WTC11 (cell line): ENCODE results near the gene GAS6. TPM values are rescaled to one million over a fixed set of nuclear protein-coding genes. Genes with fewer than 3 reads are reported as not detected.
"Not testable (repeated sequence)": the region's sequence is repeated elsewhere in the genome, so short reads cannot be mapped to it uniquely, and the experiment has no call there.

Source experiments
- ATAC-seq: fragments of 200-7000 bp; cut with Tn5 transposase; 2 replicates; pipeline ENCODE4 v1.10.0; 2021; ENCODE audit warnings: mild to moderate bottlenecking, moderate library complexity
- CTCF ChIA-PET: fragments of 300-600 bp; sonication (Branson Sonifier 250); formaldehyde crosslinking; loops from one replicate; lab custom pipeline; 2021; ENCODE audit warnings: antibody characterized with exemption; lab: Charles Lee
- POLR2A ChIA-PET: fragments of 350-600 bp; sonication (Branson Sonifier 250); formaldehyde crosslinking; loops from one replicate; lab custom pipeline; 2021; ENCODE audit warnings: antibody characterized with exemption; lab: Charles Lee
- DNase-seq: peaks from one replicate; pipeline ENCODE4 v3.0.0; 2021; ENCODE audit warnings: low spot score
- H3K27ac Mint-ChIP-seq: 2 replicates; pipeline ENCODE4 v1.8.0; 2021; ENCODE audit warnings: mixed read lengths
- H3K27me3 Mint-ChIP-seq: 2 replicates; pipeline ENCODE4 v1.8.0; 2021; ENCODE audit warnings: low read depth, mild to moderate bottlenecking, moderate library complexity, mixed read lengths
- H3K36me3 Mint-ChIP-seq: 2 replicates; pipeline ENCODE4 v1.8.0; 2021; ENCODE audit warnings: mixed read lengths
- H3K4me1 Mint-ChIP-seq: 2 replicates; pipeline ENCODE4 v1.8.0; 2022; ENCODE audit warnings: mixed read lengths
- H3K4me3 Mint-ChIP-seq: 2 replicates; pipeline ENCODE4 v1.8.0; 2021; ENCODE audit warnings: mild to moderate bottlenecking, moderate library complexity, mixed read lengths
- H3K9me3 Mint-ChIP-seq: 2 replicates; pipeline ENCODE4 v1.8.0; 2021; ENCODE audit warnings: mixed read lengths
- ELF4 ChIP-seq: sonication (generic); formaldehyde crosslinking; IDR thresholded peaks from 2 replicates; pipeline ENCODE4 v1.8.1; 2022; ENCODE audit warnings: low read depth, mild to moderate bottlenecking, moderate library complexity, missing genetic modification reagents
- ETV6 ChIP-seq: sonication (generic); formaldehyde crosslinking; IDR thresholded peaks from 2 replicates; pipeline ENCODE4 v1.8.1; 2022; ENCODE audit warnings: mild to moderate bottlenecking, missing genetic modification reagents
- FOXK1 ChIP-seq: sonication (generic); formaldehyde crosslinking; IDR thresholded peaks from 2 replicates; pipeline ENCODE4 v1.8.0; 2022; ENCODE audit warnings: mild to moderate bottlenecking, moderate library complexity, missing genetic modification reagents
- JAZF1 ChIP-seq: fragments of 250-450 bp; sonication (Bioruptor Pico); IDR thresholded peaks from 2 replicates; pipeline ENCODE4 v1.9.0; 2021; ENCODE audit warnings: moderate library complexity, mild to moderate bottlenecking, inconsistent platforms
- NR1H2 ChIP-seq: sonication (generic); formaldehyde crosslinking; IDR thresholded peaks from 2 replicates; pipeline ENCODE4 v1.9.0; 2021; ENCODE audit warnings: mild to moderate bottlenecking, moderate library complexity, missing genetic modification reagents
- NR2C2 ChIP-seq: sonication (generic); formaldehyde crosslinking; IDR thresholded peaks from 2 replicates; pipeline ENCODE4 v1.8.0; 2022; ENCODE audit warnings: mild to moderate bottlenecking, missing genetic modification reagents
- RORB ChIP-seq: fragments of 250-450 bp; sonication (Bioruptor Pico); IDR thresholded peaks from 2 replicates; pipeline ENCODE4 v1.9.0; 2021; ENCODE audit warnings: mild to moderate bottlenecking
- SMAD4 ChIP-seq: sonication (generic); formaldehyde crosslinking; IDR thresholded peaks from 2 replicates; pipeline ENCODE4 v1.8.0; 2022; ENCODE audit warnings: mild to moderate bottlenecking, missing genetic modification reagents
- SOX15 ChIP-seq: fragments of 250-450 bp; sonication (Bioruptor Pico); IDR thresholded peaks from 2 replicates; pipeline ENCODE4 v1.9.0; 2021; ENCODE audit warnings: mild to moderate bottlenecking
- ZNF416 ChIP-seq: fragments of 250-450 bp; sonication (Bioruptor Pico); IDR thresholded peaks from 2 replicates; pipeline ENCODE4 v1.9.0; 2021; ENCODE audit warnings: mild to moderate bottlenecking, inconsistent platforms
- total RNA-seq: library from RNA; stranded (reverse); gene quantifications from 3 replicates; pipeline ENCODE4 v1.2.3, GENCODE V29; 2021
- TF ChIP-seq, protein P1 (sequence below): sonication (generic); formaldehyde crosslinking; IDR thresholded peaks from 2 replicates; pipeline ENCODE4 v1.8.1; 2023; ENCODE audit warnings: mild to moderate bottlenecking, missing genetic modification reagents
- TF ChIP-seq, protein P2 (sequence below): sonication (generic); formaldehyde crosslinking; conservative IDR thresholded peaks from 2 replicates; pipeline ENCODE4 v1.8.1; 2022; ENCODE audit warnings: mild to moderate bottlenecking, missing genetic modification reagents
- TF ChIP-seq, protein P3 (sequence below): fragments of 250-450 bp; sonication (Bioruptor Pico); IDR thresholded peaks from 2 replicates; pipeline ENCODE4 v1.9.0; 2021; ENCODE audit warnings: mild to moderate bottlenecking
- TF ChIP-seq, protein P4 (sequence below): sonication (generic); formaldehyde crosslinking; IDR thresholded peaks from 2 replicates; pipeline ENCODE4 v1.8.0; 2022; ENCODE audit warnings: mild to moderate bottlenecking, missing genetic modification reagents
- TF ChIP-seq, protein P5 (sequence below): sonication (generic); formaldehyde crosslinking; IDR thresholded peaks from 2 replicates; pipeline ENCODE4 v1.8.1; 2023; ENCODE audit warnings: mild to moderate bottlenecking, missing genetic modification reagents, moderate library complexity
- TF ChIP-seq, protein P6 (sequence below): sonication (generic); formaldehyde crosslinking; IDR thresholded peaks from 2 replicates; pipeline ENCODE4 v1.8.1; 2022; ENCODE audit warnings: mild to moderate bottlenecking, moderate library complexity, missing genetic modification reagents
- TF ChIP-seq, protein P7 (sequence below): sonication (generic); formaldehyde crosslinking; IDR thresholded peaks from 2 replicates; pipeline ENCODE4 v1.8.1; 2023; ENCODE audit warnings: mild to moderate bottlenecking, moderate library complexity, missing genetic modification reagents
- TF ChIP-seq, protein P8 (sequence below): fragments of 250-450 bp; sonication (Bioruptor Pico); IDR thresholded peaks from 2 replicates; pipeline ENCODE4 v2.1.2; 2022; ENCODE audit warnings: mild to moderate bottlenecking, moderate library complexity

Gene GAS6
- total RNA-seq, 1 experiment from 2014 or later: 29.4 TPM

DNA sequence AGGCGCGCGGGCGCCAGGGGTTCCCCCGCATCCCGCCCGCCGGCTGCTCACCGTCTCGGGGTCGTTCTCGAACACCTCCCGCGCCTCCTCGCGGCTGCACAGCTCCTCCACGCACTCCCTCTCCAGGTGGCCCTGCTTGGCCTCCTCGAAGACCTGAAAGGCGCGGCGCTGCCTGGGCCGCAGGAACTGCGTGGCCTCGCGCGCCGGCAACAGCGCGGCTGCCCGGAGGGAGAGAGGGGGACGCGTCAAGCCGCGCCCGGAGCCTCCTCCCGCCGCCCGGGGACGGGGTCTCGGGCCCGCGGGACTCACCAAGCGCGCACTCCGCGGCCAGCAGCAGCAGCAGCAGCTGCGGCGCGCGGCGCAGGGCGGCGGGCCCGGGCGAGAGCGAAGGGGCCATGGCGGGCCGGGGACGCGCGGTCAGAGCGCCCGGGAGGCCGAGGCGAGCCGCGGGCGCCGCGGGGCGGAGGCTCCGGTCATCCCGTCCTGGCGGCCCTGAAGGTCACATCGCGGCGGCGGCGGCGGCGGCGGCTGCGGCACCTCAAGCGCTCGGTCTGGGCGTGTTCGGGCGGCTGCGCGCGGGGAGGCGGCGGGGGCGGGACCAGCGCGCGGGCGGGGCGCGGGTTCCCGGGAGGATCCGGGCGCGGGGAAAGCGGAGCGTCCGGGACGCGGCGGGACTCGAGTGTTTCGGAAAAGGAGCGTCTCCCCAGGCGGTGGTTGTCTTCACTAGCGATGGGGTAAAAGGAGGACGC is at the start of gene GAS6 (continued):
- TF ChIP-seq, protein P1, sequence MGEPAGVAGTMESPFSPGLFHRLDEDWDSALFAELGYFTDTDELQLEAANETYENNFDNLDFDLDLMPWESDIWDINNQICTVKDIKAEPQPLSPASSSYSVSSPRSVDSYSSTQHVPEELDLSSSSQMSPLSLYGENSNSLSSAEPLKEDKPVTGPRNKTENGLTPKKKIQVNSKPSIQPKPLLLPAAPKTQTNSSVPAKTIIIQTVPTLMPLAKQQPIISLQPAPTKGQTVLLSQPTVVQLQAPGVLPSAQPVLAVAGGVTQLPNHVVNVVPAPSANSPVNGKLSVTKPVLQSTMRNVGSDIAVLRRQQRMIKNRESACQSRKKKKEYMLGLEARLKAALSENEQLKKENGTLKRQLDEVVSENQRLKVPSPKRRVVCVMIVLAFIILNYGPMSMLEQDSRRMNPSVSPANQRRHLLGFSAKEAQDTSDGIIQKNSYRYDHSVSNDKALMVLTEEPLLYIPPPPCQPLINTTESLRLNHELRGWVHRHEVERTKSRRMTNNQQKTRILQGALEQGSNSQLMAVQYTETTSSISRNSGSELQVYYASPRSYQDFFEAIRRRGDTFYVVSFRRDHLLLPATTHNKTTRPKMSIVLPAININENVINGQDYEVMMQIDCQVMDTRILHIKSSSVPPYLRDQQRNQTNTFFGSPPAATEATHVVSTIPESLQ: no peak
- TF ChIP-seq, protein P2, sequence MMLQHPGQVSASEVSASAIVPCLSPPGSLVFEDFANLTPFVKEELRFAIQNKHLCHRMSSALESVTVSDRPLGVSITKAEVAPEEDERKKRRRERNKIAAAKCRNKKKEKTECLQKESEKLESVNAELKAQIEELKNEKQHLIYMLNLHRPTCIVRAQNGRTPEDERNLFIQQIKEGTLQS: no peak

DNA sequence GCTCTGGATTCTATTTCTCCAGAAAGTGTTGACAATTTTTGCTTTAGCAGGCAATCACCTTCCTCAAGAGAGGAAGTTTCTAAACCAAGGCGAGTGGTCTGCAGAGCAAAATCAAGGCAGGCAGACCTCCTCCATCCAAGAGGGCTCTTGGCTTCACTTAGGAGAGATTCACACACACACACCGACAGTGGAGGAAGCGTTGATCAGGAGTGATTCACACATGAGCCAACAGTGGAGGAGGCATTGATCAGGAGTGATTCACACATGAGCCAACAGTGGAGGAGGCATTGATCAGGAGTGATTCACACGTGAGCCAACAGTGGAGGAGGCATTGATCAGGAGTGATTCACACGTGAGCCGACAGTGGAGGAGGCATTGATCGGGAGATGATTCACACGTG is 49.5 kb upstream of the GAS6 start:
- H3K36me3 Mint-ChIP-seq, H3K9me3 Mint-ChIP-seq, H3K4me3 Mint-ChIP-seq, H3K27ac Mint-ChIP-seq, CTCF ChIA-PET, H3K4me1 Mint-ChIP-seq, H3K27me3 Mint-ChIP-seq, ATAC-seq, DNase-seq, POLR2A ChIA-PET: not testable (repeated sequence)

DNA sequence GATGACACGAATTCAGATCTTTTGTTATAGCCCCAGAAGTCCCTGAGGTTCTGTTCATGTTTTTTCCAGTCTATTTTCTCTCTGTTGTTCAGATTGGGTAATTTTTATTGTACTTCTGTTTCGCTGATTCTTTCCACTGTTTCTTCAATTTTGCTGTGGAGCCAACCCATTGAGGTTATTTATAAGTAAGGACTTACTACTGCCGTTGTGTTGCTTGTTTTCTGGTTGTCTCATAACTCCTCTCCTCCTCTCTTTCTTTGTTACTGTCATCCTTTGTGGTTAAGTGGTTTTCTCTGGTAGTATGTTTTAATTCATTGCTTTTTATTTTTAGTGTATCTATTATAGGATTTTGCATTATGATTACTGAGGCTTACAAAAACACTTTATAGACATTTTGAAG is 48.7 kb upstream of the GAS6 start:
- POLR2A ChIA-PET: no interaction called here
- Mint-ChIP-seq H3K9me3 (no peaks in the 10 kb centered on the region), H3K27me3 (peaks cover 4% of the 10 kb centered on the region; the same call in 1 of the 2 replicates), H3K4me3 (no peak overlapping the region), H3K36me3 (no peaks in the 10 kb centered on the region), H3K4me1 (peaks cover 14% of the 10 kb centered on the region), H3K27ac (no peak overlapping the region)
- DNase-seq: no peak
- CTCF ChIA-PET: no interaction called here
- TF ChIP-seq ZNF416 (CRISPR knock-in tag) (no peak), ETV6 (CRISPR knock-in tag) (no peak), FOXK1 (no peak), JAZF1 (CRISPR knock-in tag) (no peak), ELF4 (CRISPR knock-in tag) (no peak), NR1H2 (no peak), NR2C2 (CRISPR knock-in tag) (no peak), SOX15 (CRISPR knock-in tag) (no peak), SMAD4 (CRISPR knock-in tag) (no peak), RORB (no peak)
- TF ChIP-seq, protein P3, sequence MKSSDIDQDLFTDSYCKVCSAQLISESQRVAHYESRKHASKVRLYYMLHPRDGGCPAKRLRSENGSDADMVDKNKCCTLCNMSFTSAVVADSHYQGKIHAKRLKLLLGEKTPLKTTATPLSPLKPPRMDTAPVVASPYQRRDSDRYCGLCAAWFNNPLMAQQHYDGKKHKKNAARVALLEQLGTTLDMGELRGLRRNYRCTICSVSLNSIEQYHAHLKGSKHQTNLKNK: no peak
- TF ChIP-seq, protein P4, sequence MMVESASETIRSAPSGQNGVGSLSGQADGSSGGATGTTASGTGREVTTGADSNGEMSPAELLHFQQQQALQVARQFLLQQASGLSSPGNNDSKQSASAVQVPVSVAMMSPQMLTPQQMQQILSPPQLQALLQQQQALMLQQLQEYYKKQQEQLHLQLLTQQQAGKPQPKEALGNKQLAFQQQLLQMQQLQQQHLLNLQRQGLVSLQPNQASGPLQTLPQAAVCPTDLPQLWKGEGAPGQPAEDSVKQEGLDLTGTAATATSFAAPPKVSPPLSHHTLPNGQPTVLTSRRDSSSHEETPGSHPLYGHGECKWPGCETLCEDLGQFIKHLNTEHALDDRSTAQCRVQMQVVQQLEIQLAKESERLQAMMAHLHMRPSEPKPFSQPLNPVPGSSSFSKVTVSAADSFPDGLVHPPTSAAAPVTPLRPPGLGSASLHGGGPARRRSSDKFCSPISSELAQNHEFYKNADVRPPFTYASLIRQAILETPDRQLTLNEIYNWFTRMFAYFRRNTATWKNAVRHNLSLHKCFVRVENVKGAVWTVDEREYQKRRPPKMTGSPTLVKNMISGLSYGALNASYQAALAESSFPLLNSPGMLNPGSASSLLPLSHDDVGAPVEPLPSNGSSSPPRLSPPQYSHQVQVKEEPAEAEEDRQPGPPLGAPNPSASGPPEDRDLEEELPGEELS: no peak
- TF ChIP-seq, protein P5, sequence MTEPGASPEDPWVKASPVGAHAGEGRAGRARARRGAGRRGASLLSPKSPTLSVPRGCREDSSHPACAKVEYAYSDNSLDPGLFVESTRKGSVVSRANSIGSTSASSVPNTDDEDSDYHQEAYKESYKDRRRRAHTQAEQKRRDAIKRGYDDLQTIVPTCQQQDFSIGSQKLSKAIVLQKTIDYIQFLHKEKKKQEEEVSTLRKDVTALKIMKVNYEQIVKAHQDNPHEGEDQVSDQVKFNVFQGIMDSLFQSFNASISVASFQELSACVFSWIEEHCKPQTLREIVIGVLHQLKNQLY (CRISPR knock-in tag): no peak
- TF ChIP-seq, protein P6, sequence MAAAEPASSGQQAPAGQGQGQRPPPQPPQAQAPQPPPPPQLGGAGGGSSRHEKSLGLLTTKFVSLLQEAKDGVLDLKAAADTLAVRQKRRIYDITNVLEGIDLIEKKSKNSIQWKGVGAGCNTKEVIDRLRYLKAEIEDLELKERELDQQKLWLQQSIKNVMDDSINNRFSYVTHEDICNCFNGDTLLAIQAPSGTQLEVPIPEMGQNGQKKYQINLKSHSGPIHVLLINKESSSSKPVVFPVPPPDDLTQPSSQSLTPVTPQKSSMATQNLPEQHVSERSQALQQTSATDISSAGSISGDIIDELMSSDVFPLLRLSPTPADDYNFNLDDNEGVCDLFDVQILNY (CRISPR knock-in tag): no peak
- TF ChIP-seq, protein P7, sequence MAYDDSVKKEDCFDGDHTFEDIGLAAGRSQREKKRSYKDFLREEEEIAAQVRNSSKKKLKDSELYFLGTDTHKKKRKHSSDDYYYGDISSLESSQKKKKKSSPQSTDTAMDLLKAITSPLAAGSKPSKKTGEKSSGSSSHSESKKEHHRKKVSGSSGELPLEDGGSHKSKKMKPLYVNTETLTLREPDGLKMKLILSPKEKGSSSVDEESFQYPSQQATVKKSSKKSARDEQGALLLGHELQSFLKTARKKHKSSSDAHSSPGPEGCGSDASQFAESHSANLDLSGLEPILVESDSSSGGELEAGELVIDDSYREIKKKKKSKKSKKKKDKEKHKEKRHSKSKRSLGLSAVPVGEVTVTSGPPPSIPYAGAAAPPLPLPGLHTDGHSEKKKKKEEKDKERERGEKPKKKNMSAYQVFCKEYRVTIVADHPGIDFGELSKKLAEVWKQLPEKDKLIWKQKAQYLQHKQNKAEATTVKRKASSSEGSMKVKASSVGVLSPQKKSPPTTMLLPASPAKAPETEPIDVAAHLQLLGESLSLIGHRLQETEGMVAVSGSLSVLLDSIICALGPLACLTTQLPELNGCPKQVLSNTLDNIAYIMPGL (CRISPR knock-in tag): no peak
- TF ChIP-seq, protein P8, sequence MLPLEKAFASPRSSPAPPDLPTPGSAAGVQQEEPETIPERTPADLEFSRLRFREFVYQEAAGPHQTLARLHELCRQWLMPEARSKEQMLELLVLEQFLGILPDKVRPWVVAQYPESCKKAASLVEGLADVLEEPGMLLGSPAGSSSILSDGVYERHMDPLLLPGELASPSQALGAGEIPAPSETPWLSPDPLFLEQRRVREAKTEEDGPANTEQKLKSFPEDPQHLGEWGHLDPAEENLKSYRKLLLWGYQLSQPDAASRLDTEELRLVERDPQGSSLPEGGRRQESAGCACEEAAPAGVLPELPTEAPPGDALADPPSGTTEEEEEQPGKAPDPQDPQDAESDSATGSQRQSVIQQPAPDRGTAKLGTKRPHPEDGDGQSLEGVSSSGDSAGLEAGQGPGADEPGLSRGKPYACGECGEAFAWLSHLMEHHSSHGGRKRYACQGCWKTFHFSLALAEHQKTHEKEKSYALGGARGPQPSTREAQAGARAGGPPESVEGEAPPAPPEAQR (CRISPR knock-in tag): no peak
- ATAC-seq: no peak
